ENCODE results near the gene KDF1.

- no peak for TF ChIP-seq FOXM1 (IDR thresholded peaks at IDR 0.05; ENCODE audit: borderline replicate concordance)
- TF ChIP-seq CTBP1 (IDR thresholded peaks at IDR 0.05; ENCODE audit: borderline replicate concordance): no peak
- TF ChIP-seq TARDBP (IDR thresholded peaks at IDR 0.05): no peak
- no peak for TF ChIP-seq SP1 (IDR thresholded peaks at IDR 0.05)
- no peak for TF ChIP-seq LEF1 (IDR thresholded peaks at IDR 0.05; ENCODE audit: borderline replicate concordance)
- TF ChIP-seq ELF4 (IDR thresholded peaks at IDR 0.05): no peak
- no peak for TF ChIP-seq SUZ12 (IDR thresholded peaks at IDR 0.05)
Measured at GRCh38 chr1:26921126-26921539, 39.1 kb downstream of the KDF1 start.

Measured in HEK293T (cell line).